Hair follicular keratinocyte (primary cell): ENCODE data around the gene IL1RAP. TPM values are rescaled to one million over a fixed set of nuclear protein-coding genes. Genes with fewer than 3 reads are reported as not detected.

ENCODE experiments used
- total RNA-seq: library from RNA; depleted of rRNA; stranded (reverse); fragments of >200 nt; gene quantifications from 2 replicates; pipeline ENCODE4 v1.2.3, GENCODE V29; 2015

IL1RAP gene, protein sequence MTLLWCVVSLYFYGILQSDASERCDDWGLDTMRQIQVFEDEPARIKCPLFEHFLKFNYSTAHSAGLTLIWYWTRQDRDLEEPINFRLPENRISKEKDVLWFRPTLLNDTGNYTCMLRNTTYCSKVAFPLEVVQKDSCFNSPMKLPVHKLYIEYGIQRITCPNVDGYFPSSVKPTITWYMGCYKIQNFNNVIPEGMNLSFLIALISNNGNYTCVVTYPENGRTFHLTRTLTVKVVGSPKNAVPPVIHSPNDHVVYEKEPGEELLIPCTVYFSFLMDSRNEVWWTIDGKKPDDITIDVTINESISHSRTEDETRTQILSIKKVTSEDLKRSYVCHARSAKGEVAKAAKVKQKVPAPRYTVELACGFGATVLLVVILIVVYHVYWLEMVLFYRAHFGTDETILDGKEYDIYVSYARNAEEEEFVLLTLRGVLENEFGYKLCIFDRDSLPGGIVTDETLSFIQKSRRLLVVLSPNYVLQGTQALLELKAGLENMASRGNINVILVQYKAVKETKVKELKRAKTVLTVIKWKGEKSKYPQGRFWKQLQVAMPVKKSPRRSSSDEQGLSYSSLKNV
- 50.5 and 63.0 TPM in 2 replicates for total RNA-seq

DNA sequence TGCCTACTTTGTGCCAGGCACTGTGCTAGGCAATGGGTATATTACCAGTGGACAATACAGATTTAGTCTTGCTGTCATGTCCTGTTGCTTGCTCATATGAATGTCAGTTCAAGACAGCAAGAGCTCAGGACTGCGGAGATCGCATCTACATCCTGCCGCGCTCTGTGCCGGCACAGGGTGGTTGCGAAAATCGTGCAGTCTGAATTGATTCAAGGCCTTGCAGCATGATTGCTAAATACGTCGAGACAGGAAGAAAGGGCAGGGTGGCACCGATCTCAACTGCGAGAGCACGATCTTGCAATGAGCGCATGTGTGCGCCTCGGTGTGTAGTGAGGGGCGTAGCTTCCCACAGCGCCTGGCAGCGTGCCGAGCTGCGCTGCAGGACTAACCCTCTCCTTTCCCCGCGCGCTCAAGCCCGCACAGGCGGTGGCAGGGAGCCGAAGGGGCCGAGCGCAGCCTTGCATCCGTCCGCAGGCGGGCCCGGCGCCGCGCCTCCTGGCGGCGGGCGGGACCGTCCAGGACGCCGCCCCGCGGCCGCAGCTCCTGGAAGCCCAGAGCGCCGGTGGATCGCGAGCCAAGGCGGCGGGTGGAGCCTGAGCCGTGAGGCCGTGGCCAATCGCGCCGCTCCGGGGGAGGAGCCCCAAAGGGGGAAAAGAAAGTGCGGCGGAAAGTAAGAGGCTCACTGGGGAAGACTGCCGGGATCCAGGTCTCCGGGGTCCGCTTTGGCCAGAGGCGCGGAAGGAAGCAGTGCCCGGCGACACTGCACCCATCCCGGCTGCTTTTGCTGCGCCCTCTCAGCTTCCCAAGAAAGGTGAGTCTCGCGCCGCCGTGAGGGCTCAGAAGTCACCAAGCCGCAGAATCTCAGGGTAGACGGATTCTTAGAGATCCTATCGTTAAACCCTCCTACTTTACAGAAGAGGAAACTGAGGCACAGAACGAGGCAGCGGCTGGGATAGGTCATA lies at the start of gene IL1RAP:
Gene IL1RAP, plus strand, starts transcription at position 677 of the 962 bp plus-strand sequence. CDS start 50,205 bp downstream, outside the sequence.

Other genes starting within 250 kb of the IL1RAP start
- 6.2 and 13.4 TPM in 2 replicates for gene CLDN1, start 191.6 kb upstream of the IL1RAP start, total RNA-seq
- gene CLDN16, start 125.9 kb upstream of the IL1RAP start, total RNA-seq = not detected in 2 replicates
- gene TMEM207, start 64.2 kb upstream of the IL1RAP start, total RNA-seq = not detected in 2 replicates